IPS-15b (cell line): Measurements from ENCODE around the gene LPXN.

Experiments used
- H3K27me3 ChIP-seq: one replicate; pipeline ENCODE4 v1.6.1; 2013; ENCODE audit warnings: low read length; ENCODE audit not compliant: control insufficient read depth, insufficient read depth
- H3K36me3 ChIP-seq: one replicate; pipeline ENCODE4 v1.6.1; 2013; ENCODE audit warnings: low read length; ENCODE audit not compliant: control insufficient read depth, insufficient read depth
- H3K4me1 ChIP-seq: one replicate; pipeline ENCODE4 v1.6.1; 2013; ENCODE audit warnings: mild to moderate bottlenecking, low read length; ENCODE audit not compliant: control insufficient read depth, insufficient read depth
- H3K4me3 ChIP-seq: one replicate; pipeline ENCODE4 v1.5.1; 2013; ENCODE audit warnings: low read depth, low read length
- H3K9ac ChIP-seq: one replicate; pipeline ENCODE4 v1.6.1; 2013; ENCODE audit warnings: low read depth, mild to moderate bottlenecking, low read length
- H3K9me3 ChIP-seq: one replicate; pipeline ENCODE4 v1.6.1; 2013; ENCODE audit warnings: mild to moderate bottlenecking, low read length; ENCODE audit not compliant: control insufficient read depth, insufficient read depth

Gene LPXN

DNA sequence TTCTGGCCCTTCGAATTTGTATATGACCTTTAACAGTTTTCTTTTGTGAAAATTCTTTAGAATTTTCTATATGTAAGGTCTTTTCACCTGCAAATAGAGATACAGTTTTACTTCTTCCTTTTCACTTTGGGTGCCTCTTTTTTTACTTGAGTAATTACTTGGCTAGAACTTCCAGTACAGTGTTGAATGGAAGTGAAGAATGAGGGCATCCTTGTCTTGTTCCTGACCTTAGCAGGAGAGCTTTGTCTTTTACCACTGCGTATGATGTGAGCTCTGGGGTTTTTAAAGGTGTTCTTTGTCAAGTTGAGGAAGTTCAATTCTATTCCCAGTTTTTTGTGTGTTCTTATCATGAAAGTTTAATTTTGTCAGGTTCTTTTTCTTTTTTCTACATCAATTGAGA lies 24.9 kb upstream of the LPXN start:
- H3K9me3 ChIP-seq = no peaks in the 10 kb centered on the region
- H3K27me3 ChIP-seq = no peaks in the 10 kb centered on the region
- H3K36me3 ChIP-seq = no peaks in the 10 kb centered on the region
- peaks cover 2% of the 10 kb centered on the region for H3K4me1 ChIP-seq
- no peak overlapping the region for H3K9ac ChIP-seq
- no peak overlapping the region for H3K4me3 ChIP-seq

DNA sequence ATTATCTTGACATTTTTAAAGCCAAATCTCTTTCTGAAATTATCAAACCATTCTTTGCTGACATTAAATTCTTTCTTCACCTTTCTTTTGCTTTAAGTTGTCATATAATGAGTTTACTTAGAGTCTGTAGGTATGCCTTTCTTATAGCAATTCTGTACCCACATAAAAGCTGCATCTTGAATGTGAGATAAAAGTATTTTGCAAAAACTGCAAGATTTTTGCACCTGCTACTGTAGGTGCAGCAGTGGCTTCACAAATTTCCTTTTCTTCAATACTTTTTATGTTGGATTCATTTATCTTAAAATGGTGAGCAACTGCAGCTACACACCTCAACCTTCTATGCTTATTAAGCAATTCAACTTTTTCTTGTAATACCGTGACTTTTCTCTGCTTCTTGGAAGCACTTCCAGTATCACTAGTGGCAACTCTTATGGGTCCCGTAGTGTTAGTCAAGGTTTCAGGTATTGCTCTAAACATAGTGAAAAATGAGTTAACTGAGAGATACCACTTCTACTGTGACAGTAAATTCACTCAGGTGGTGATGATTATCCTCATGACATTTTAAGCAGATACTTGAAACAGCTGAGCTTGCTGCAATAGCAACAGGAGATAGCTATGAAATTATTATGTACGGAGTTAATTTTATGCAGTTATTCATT lies 22.0 kb upstream of the LPXN start:
- H3K27me3 ChIP-seq = no peaks in the 10 kb centered on the region
- peaks cover 2% of the 10 kb centered on the region for H3K4me1 ChIP-seq
- H3K9me3 ChIP-seq = no peaks in the 10 kb centered on the region
- no peak overlapping the region for H3K9ac ChIP-seq
- H3K4me3 ChIP-seq = no peak overlapping the region
- H3K36me3 ChIP-seq = no peaks in the 10 kb centered on the region

- Histone ChIP-seq H3K27me3 (no peaks in the 10 kb centered on the region), H3K9ac (no peak overlapping the region), H3K9me3 (no peaks in the 10 kb centered on the region), H3K36me3 (no peaks in the 10 kb centered on the region), H3K4me3 (no peak overlapping the region), H3K4me1 (peaks cover 2% of the 10 kb centered on the region)
Measured at GRCh38 chr11:58596621-58597020, 21.0 kb upstream of the LPXN start.

DNA sequence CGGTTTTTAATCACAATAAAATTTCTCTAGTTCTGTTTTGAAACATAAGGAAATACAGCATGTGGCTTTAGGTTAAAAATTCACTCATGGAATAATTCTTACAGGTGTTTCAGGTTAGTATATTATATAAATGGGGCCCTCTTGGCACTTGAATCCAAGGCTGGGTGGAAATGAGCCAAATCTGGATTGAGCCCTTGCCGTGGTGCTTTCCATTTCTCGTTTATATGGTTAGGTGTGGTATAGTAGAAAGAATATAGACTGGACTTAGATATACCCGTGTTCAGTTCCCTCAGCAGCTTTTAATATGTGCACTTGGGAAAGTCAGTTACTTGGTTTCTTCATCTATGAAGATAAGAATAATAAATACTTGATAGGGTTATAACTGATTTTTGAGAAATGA lies 19.2 kb upstream of the LPXN start:
- Histone ChIP-seq H3K4me1 (no peaks in the 10 kb centered on the region), H3K9ac (no peak overlapping the region), H3K4me3 (no peak overlapping the region)

GRCh38 chr11:58592760-58593472 lies 17.3 kb upstream of the LPXN start:
- Histone ChIP-seq H3K4me1 (no peaks in the 10 kb centered on the region), H3K9me3 (no peaks in the 10 kb centered on the region), H3K36me3 (no peaks in the 10 kb centered on the region), H3K9ac (no peak overlapping the region), H3K27me3 (no peaks in the 10 kb centered on the region), H3K4me3 (no peak overlapping the region)

More for the DNA sequence above, 19.2 kb upstream of the LPXN start:
- Histone ChIP-seq H3K36me3 (no peaks in the 10 kb centered on the region), H3K27me3 (no peaks in the 10 kb centered on the region), H3K9me3 (no peaks in the 10 kb centered on the region)

DNA sequence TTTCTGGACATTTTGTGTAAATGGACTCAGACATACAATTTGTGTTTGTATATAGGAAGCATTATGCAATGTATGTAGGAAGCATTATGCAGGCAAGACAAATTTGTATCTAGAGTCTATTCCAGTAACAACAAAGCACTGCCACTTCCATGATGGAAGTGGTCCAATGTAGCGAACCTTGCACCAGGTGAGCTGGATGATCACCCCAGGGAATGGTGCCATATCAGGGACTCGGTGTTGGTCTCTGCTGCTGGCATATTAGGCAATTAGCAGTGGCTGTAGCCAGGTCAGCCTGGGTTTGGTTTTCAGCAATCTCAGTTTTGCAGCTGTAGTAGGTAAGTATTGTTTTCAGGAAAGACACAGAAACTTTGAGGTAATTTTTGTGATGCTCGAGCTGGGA lies 16.0 kb upstream of the LPXN start:
- Histone ChIP-seq H3K4me1 (no peaks in the 10 kb centered on the region), H3K27me3 (no peaks in the 10 kb centered on the region), H3K9me3 (no peaks in the 10 kb centered on the region), H3K9ac (no peak overlapping the region), H3K36me3 (no peaks in the 10 kb centered on the region), H3K4me3 (no peak overlapping the region)

DNA sequence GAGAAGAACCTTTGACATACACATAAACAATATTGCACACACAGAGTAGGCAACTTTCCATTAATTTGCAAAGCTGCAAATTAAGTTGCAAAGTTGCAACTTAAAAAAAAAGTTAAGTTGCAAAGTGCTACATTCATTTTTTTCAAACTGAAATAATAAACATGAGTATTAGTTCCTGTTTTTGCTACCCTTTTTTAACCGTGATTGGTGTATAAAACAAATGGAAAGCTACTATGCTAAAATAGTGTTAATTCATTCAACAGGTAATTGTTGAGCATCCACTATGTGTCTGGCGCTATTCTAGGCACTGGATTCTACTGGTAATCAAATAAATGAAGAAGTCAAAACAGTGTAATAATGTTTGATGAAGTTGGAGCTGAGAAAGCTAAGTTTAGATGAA lies 11.3 kb upstream of the LPXN start:
- Histone ChIP-seq H3K27me3 (no peaks in the 10 kb centered on the region), H3K36me3 (no peaks in the 10 kb centered on the region), H3K4me1 (no peaks in the 10 kb centered on the region), H3K9me3 (no peaks in the 10 kb centered on the region), H3K4me3 (no peak overlapping the region), H3K9ac (no peak overlapping the region)

GRCh38 chr11:58582437-58582836 lies 6.8 kb upstream of the LPXN start:
- Histone ChIP-seq H3K9ac (no peak overlapping the region), H3K36me3 (no peaks in the 10 kb centered on the region), H3K4me3 (no peak overlapping the region)

GRCh38 chr11:58580311-58580710 lies 4.7 kb upstream of the LPXN start:
- Histone ChIP-seq H3K4me1 (no peaks in the 10 kb centered on the region), H3K27me3 (no peaks in the 10 kb centered on the region), H3K4me3 (peak overlapping the region; percentile 97), H3K9ac (peak overlapping the region; percentile 91), H3K36me3 (no peaks in the 10 kb centered on the region), H3K9me3 (no peaks in the 10 kb centered on the region)

More at GRCh38 chr11:58582437-58582836, 6.8 kb upstream of the LPXN start:
- H3K27me3 ChIP-seq = no peaks in the 10 kb centered on the region
- H3K4me1 ChIP-seq = no peaks in the 10 kb centered on the region
- H3K9me3 ChIP-seq = no peaks in the 10 kb centered on the region

- no peaks in the 10 kb centered on the region for H3K36me3 ChIP-seq
- H3K4me1 ChIP-seq = no peaks in the 10 kb centered on the region
- H3K9me3 ChIP-seq = no peaks in the 10 kb centered on the region
- peak overlapping the region; percentile 91 for H3K9ac ChIP-seq
- H3K4me3 ChIP-seq = peak overlapping the region; percentile 97
- no peaks in the 10 kb centered on the region for H3K27me3 ChIP-seq
Measured at GRCh38 chr11:58579192-58580129, 3.8 kb upstream of the LPXN start.

GRCh38 chr11:58578635-58579191 lies 3.1 kb upstream of the LPXN start, which contains the start of gene ZFP91:
Gene ZFP91 (plus strand): TSS chr11:58579063. CDS start chr11:58579282, 219 bp downstream.
- Histone ChIP-seq H3K36me3 (no peaks in the 10 kb centered on the region), H3K9ac (peak within 1 kb of the TSS; percentile 99), H3K4me3 (peak within 1 kb of the TSS; percentile 97), H3K27me3 (no peaks in the 10 kb centered on the region), H3K4me1 (no peaks in the 10 kb centered on the region), H3K9me3 (no peaks in the 10 kb centered on the region)
